AG08396 (cell line): ENCODE data around the gene C3orf22.
"Not testable (repeated sequence)": the region's sequence is repeated elsewhere in the genome, so short reads cannot be mapped to it uniquely, and the experiment has no call there.

Experiments
- DNase-seq: peaks from one replicate; pipeline ENCODE4 v3.0.0; 2012; ENCODE audit warnings: low spot score, mixed read lengths

C3orf22 gene, protein sequence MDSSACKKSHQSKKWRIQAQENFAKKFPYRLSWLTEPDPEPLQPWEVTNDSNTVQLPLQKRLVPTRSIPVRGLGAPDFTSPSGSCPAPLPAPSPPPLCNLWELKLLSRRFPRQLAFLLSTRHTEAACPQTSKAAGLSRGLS

GRCh38 chr3:126558336-126559071 is at the start of gene C3orf22:
TSS of gene C3orf22 (minus strand) at chr3:126558932. CDS start at chr3:126553390, 5,542 bp downstream.
- DNase-seq = no peak

DNA sequence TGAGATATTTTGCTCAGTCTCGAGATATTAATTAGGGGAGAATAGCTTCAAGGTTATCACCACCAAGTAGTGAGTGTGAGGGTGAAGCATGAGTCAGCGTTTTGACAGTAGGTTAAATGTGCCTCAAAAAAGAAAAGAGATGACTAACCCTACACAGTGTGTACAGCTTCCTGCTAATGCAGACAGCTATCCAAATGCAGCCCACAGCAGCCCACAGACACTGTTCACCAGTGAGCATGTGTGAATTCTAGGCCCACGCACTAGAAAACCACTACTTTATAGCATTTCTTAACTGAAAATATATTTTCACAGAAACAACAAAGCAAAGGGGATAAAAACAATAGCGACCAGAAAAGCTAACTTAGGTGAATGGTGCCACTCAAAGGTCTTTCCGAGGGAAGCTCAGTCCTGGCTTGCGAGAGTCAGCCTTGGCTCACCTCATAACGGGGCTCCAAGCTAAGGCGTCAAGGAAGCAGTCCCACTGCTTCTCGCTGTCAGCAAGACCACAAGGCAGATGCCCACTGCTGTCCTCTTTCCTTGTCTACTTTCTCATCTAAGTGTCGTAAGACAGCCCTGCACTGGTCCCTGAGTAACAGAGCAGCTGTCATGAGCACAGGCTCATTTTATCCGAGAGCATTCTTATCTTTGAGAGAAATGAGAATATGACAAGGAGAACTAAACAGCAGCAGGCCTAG is 48.6 kb upstream of the C3orf22 start:
- peak; percentile 25 for DNase-seq

- DNase-seq = no peak
These were observed 47.3 kb upstream of the C3orf22 start for GRCh38 chr3:126606001-126606400.

- DNase-seq = no peak
These were observed 46.0 kb upstream of the C3orf22 start for GRCh38 chr3:126604691-126605090.

DNA sequence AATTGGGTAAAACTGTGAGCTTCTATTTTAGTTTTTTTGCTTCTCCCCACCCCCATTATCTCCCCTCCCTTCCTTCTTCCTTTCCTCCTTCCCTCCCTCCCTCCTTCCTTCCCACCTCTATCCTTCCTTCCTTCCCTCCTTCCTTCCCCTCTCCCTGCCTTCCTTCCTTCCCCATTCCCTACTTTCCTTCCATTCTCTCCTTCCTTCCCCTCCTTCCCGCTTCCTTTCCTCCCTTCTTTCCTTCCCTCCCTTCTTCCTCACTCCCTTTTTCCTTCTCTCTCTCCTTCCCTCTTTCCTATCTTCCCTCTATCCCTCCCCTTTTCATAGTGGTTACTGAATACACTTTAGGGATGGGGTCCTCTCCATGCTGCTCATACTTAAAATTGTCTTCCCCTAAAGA is 40.4 kb upstream of the C3orf22 start:
- no peak for DNase-seq

DNA sequence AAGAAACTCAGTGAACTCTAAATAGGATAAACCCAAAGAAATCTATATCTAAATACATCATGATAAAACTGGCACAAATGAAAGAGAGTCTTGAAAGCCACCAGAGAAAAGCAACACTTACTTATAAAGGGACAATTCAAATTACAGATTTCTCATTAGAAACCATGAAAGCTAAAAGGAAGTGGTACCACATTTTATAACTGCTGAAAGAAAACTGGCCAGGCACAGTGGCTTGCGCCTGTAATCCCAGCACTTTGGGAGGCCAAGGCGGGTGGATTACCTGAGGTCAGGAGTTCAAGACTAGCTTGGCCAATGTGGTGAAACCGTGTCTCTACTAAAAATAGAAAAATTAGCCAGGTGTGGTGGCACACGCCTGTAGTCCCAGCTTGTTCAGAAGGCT is 36.7 kb upstream of the C3orf22 start:
- DNase-seq = not testable (repeated sequence)

DNA sequence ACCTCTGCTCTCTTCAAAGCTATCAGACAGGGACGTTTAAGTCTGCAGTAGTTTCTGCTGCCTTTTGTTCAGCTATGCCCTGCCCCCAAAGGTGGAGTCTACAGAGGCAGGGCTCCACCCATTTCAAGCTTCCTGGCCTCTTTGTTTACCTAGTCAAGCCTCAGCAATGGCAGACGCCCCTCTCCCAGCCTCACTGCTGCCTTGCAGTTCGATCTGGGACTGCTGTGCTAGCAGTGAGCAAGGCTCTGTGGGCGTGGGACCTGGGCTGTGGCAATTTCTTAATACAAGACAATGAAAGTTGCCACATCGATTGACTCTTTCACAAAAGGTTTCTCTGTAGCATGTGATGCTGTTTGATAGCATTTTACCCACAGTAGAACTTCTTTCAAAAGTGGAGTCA is 32.8 kb upstream of the C3orf22 start:
- not testable (repeated sequence) for DNase-seq

- no peak for DNase-seq
These were observed 23.6 kb upstream of the C3orf22 start for GRCh38 chr3:126582311-126582710.

GRCh38 chr3:126581569-126581968 is 22.8 kb upstream of the C3orf22 start:
- no peak for DNase-seq

GRCh38 chr3:126580746-126581145 is 22.0 kb upstream of the C3orf22 start:
- DNase-seq = no peak

- DNase-seq = no peak
These were observed 20.0 kb upstream of the C3orf22 start for GRCh38 chr3:126578702-126579101.

GRCh38 chr3:126577261-126577660 is 18.5 kb upstream of the C3orf22 start:
- DNase-seq = no peak

DNA sequence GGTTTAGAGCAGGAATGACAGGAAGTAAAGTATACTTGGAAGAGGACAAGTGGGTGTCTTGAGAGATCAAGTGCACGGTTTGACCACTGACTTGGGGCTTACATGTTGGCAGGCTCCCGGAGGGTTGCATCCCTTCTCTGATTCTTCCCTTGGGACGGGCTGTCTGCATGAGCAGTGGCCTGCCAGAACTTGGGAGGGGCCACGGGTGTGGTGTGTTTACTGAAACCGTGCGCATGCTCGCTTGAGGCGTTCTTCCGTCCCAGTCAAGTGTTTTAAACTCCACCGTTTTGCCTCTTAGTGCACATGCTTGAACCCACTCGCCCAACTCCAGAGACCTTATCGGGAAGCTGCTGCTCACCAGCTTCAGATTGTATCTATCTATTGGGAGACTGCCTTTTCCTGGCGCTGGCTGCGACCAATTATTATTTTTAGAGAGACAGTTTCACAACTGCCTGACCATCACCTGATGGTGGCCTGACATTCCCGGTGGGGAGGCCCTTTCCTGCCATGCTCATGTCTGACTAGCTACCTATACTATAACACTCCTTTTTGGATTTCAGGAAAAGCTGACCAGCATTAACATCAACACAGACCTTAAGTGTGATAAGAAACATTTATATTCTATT is 14.9 kb upstream of the C3orf22 start:
- DNase-seq = no peak

DNA sequence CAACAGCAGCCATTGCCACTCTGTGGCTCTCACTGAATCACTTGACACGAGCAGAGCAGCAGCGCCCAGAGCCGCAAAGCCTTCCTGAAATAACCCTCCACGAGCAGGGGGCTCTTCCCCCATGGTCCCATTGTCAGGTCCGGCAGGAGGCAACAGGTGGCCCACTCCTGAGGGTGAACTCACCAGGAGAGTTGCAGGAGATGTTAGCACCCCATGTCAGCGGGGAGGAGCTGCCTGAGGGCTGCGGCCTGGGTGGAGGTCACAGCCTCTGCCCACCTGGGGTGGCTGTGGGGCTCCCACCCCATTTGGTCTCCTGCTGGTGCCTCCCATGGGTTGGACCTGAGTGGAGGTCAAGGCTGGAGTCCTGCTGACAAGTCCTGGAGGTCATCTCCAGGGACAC is 12.3 kb upstream of the C3orf22 start:
- DNase-seq = no peak

- no peak for DNase-seq
These were observed 11.4 kb upstream of the C3orf22 start for GRCh38 chr3:126570103-126570541.

DNA sequence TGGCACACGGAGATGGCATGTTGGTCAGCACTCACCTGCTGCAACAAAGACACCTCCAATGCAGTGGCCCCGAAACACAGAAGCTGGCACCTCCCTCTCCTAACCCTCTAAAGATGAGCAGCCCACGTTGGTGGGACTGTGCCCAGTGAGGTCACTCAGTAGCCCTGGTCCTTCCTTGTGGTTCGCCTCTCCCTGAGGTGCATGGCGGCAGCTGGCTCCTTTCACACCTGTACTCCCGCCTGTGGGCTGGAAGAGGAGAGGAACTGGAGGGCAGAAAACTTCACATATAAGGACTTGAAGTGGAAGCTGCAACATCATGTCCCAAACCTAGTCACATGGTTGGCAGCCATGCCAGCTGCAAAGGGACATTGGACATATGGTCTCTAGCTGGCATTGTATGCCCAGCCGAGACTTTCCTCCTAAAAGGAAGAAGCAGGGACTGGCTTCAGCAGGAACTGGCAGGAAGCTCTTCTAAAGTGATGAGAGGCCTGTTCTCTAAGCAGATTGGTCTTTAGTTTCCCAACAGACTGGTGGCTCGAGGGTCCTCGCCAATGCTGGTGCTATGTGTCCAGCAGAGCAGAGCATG is 10.8 kb upstream of the C3orf22 start:
- DNase-seq = no peak

- no peak for DNase-seq
These were observed 10.1 kb upstream of the C3orf22 start for GRCh38 chr3:126568776-126569342.

- no peak for DNase-seq
These were observed 9.1 kb upstream of the C3orf22 start for GRCh38 chr3:126567696-126568438.

DNA sequence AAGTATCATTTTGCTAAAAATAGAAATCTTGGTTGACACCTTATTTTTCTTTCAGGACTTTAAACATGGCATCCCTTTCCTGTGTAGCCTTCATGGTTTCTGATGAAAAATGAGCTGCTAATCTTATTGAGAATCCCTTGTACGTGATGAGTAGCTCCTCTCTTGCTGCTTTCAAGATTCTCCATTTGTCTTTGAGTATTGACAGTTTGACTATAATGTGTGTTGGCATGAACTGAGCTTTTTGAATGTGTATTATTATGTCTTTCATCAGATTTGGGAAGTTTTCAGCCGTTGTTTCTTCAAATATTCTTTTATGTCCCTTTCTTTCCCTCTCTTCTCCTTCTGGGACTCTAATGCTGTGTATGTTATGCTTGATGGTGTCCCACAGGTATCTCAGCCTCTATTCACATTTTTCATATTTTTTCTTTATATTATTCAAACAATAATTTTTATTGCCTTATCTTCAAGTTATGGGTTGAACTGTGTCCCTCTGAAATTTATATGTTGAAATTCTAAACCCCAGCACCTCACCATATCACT is 4.1 kb upstream of the C3orf22 start:
- DNase-seq = no peak

GRCh38 chr3:126557761-126558160 is 971 bp downstream of the C3orf22 start:
- no peak for DNase-seq

DNA sequence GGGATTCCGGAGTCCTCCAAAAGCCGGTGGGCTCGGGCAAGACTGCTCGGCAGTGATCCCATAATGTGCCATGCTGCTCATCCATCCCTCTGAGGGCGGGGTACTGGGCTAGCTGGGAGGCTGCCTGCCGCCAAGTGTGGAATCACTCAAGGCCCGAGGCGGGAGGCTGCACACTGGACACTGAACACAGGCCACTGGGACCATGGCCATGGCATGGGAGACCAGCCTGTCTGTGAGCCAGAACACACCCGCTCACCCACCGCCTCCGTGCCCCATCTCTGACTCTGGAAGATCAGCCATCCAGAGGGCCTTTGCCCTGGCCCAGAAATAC is 1.4 kb downstream of the C3orf22 start:
- no peak for DNase-seq
